Epithelial cell of esophagus (primary cell): ENCODE measurements around the gene SUPT3H.

Experiments
- DNase-seq: peaks from one replicate; pipeline ENCODE4 v3.0.0; 2010; ENCODE audit warnings: low read depth
- H3K4me3 ChIP-seq: 2 replicates; pipeline ENCODE4 v1.5.1; 2011; ENCODE audit warnings: mild to moderate bottlenecking, low read length, control low read depth
- CTCF ChIP-seq: IDR thresholded peaks from 2 replicates; pipeline ENCODE4 v1.5.1; 2011; ENCODE audit warnings: low read depth, mild to moderate bottlenecking, low read length, control low read depth, inconsistent platforms; ENCODE audit not compliant: insufficient read depth; ENCODE audit errors: missing control alignments

The SUPT3H gene

GRCh38 chr6:44784195-44784594, 593.5 kb downstream of the SUPT3H start:
- H3K4me3 ChIP-seq, result no peak overlapping the region
- TF ChIP-seq CTCF, result no peak
- DNase-seq, result no peak

GRCh38 chr6:44782892-44783291, 594.8 kb downstream of the SUPT3H start:
- no peak for TF ChIP-seq CTCF
- H3K4me3 ChIP-seq, result no peak overlapping the region
- DNase-seq, result no peak

GRCh38 chr6:44781912-44782597, 595.7 kb downstream of the SUPT3H start:
- H3K4me3 ChIP-seq, result no peak overlapping the region
- no peak for DNase-seq
- TF ChIP-seq CTCF, result no peak

GRCh38 chr6:44780161-44780560, 597.6 kb downstream of the SUPT3H start:
- no peak for TF ChIP-seq CTCF
- no peak for DNase-seq
- no peak overlapping the region for H3K4me3 ChIP-seq

- TF ChIP-seq CTCF, result no peak
- DNase-seq, result no peak
Observed at GRCh38 chr6:44779130-44779826, 598.5 kb downstream of the SUPT3H start.

More at GRCh38 chr6:44779130-44779826, 598.5 kb downstream of the SUPT3H start:
- no peak overlapping the region for H3K4me3 ChIP-seq
